Choroid plexus epithelial cell (primary cell): ENCODE data around the gene ST8SIA4.

ENCODE experiments used
- DNase-seq: peaks from one replicate; pipeline ENCODE4 v3.0.0-alpha.2; 2010; ENCODE audit warnings: low read depth
- H3K4me3 ChIP-seq: 2 replicates; pipeline ENCODE4 v1.5.1; 2011; ENCODE audit warnings: low read depth, mild to moderate bottlenecking, control low read depth, low read length, moderate library complexity
- TF ChIP-seq, protein P1 (sequence below): conservative IDR thresholded peaks from 2 replicates; pipeline ENCODE4 v1.5.1; 2011; ENCODE audit warnings: low read depth, mild to moderate bottlenecking, control low read depth, inconsistent platforms, low read length, moderate library complexity

Gene ST8SIA4

DNA sequence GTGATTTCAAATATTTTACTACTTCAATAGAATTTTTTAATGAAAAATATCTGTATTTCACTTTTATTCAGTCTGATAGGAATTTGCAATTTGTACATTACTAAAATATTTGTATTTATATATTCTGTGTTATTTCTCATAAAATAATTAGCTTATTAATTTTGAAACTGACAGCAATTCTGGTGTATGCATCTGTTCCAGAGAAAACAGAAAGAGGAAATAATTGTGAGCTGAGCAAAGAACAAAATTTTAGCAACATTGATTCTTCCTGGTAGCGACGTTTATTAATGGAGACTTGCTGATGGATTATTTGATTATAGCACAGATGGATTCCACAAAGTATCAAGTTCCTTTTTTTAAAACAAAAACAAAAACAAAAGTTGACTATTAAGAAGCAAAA is 61.0 kb downstream of the ST8SIA4 start:
- TF ChIP-seq, protein P1, sequence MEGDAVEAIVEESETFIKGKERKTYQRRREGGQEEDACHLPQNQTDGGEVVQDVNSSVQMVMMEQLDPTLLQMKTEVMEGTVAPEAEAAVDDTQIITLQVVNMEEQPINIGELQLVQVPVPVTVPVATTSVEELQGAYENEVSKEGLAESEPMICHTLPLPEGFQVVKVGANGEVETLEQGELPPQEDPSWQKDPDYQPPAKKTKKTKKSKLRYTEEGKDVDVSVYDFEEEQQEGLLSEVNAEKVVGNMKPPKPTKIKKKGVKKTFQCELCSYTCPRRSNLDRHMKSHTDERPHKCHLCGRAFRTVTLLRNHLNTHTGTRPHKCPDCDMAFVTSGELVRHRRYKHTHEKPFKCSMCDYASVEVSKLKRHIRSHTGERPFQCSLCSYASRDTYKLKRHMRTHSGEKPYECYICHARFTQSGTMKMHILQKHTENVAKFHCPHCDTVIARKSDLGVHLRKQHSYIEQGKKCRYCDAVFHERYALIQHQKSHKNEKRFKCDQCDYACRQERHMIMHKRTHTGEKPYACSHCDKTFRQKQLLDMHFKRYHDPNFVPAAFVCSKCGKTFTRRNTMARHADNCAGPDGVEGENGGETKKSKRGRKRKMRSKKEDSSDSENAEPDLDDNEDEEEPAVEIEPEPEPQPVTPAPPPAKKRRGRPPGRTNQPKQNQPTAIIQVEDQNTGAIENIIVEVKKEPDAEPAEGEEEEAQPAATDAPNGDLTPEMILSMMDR, result no peak
- no peak for DNase-seq
- no peak overlapping the region for H3K4me3 ChIP-seq

GRCh38 chr5:100841358-100842076 is 61.6 kb downstream of the ST8SIA4 start:
- peak; percentile 18 for DNase-seq
- TF ChIP-seq, protein P1, result no peak
- H3K4me3 ChIP-seq, result no peak overlapping the region

DNA sequence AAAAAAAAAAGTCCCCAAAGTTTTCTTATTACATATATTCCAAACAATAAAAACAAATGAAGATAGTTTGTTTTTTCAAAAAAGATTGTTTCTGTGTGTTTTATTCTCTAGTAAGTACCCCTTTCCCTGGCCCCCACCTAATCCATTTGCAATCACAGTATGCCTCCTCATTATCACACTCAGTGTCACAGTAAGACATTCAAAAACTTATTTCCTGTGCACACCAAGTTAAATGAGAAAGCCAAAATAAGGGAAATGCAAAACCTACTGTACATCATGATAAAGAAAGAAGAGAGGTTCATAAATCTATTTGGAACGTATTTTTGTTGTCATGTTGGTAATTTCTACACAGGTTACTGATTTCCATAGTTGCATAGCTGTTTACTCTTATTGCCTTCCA is 62.3 kb downstream of the ST8SIA4 start:
- TF ChIP-seq, protein P1, result no peak
- no peak overlapping the region for H3K4me3 ChIP-seq
- DNase-seq, result peak; percentile 2

DNA sequence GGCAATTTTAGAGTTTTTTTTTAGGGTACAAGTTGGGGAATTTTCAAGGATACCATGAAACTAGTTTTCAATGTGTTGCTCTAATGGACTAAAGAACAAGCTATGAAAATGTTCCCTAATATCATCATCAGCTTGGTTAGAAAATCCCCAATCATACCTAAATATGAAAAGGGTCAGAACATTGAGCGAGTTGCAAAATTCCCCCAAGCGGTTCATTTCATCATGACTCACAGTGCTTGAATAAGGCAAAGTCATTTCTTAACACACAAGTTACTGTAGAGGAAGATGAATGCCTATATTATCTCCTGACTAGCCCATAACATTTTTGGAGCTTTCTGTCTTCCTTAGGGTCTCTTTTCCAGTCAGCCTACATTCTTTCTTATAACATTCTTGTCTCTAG is 62.7 kb downstream of the ST8SIA4 start:
- peak; percentile 88 for DNase-seq
- no peak overlapping the region for H3K4me3 ChIP-seq
- TF ChIP-seq, protein P1, result no peak

DNA sequence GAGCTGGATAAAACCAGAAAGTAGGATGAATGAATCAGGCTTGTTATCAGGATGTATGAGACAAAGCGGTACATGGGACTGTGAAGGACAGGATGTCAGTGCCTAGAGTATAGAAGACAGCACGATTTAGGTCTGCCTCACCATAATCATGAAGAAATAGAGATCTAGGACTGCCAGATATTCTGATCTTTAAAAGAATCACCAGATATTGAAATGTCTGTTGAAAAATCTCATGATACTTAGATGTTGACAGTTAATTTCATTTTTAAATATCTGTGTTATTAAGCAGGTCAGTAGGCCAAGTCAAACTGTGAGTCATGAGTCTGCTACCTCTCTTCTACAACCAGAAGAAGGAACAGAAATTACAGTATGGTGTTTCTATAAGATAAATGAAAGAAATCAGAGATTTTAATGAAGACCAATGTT is 65.0 kb downstream of the ST8SIA4 start:
- DNase-seq, result peak; percentile 50
- no peak overlapping the region for H3K4me3 ChIP-seq
- TF ChIP-seq, protein P1, result no peak

DNA sequence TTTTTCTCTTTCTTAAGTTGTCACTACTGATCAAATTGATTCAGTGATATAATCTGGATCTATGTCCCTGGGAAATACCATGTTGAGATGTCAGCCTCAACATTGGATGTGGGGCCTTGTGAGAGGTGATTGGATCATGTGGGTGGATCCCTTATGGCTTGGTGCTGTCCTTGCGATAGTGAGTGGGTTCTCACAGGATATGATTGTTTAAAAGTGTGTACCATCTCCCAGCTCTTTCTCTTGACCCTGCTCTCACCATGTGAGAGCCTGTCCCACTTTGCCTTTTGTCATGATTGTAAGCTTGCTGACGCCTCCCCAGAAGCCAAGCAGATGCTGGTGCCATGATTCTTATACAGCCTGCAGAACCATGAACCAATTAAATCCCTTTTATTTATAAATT is 68.6 kb downstream of the ST8SIA4 start:
- no peak overlapping the region for H3K4me3 ChIP-seq
- TF ChIP-seq, protein P1, result no peak
- no peak for DNase-seq
